Measurements from ENCODE around the gene PSPC1.

- TF ChIP-seq POLR2A (IDR thresholded peaks at IDR 0.05; ENCODE audit: low read length): no peak
- TF ChIP-seq GATA1 (IDR thresholded peaks at IDR 0.05; ENCODE audit: low read depth, low read length): no peak
These were observed 56.1 kb downstream of the PSPC1 start for GRCh38 chr13:19726611-19727010.
